HG03457 (cell line): ENCODE measurements around the gene WWC1.
"Not testable (repeated sequence)": the region's sequence is repeated elsewhere in the genome, so short reads cannot be mapped to it uniquely, and the experiment has no call there.

Experiments used
- ATAC-seq: cut with Tn5 transposase; IDR thresholded peaks from one replicate; pipeline ENCODE4 v1.9.1; 2021; ENCODE audit warnings: moderate number of reproducible peaks; ENCODE audit not compliant: unreplicated experiment

Gene WWC1

GRCh38 chr5:168285696-168286095 lies 5.7 kb upstream of the WWC1 start:
- ATAC-seq, result no peak

GRCh38 chr5:168286386-168286785 lies 5.1 kb upstream of the WWC1 start:
- no peak for ATAC-seq

- not testable (repeated sequence) for ATAC-seq
These were observed 4.6 kb upstream of the WWC1 start for GRCh38 chr5:168286863-168287262.

- no peak for ATAC-seq
These were observed 4.1 kb upstream of the WWC1 start for GRCh38 chr5:168287362-168287761.

- no peak for ATAC-seq
These were observed 2.8 kb upstream of the WWC1 start for GRCh38 chr5:168288349-168289245.

GRCh38 chr5:168290902-168291341 lies 523 bp upstream of the WWC1 start:
- ATAC-seq, result no peak

GRCh38 chr5:168291964-168292785 lies 730 bp downstream of the WWC1 start:
- no peak for ATAC-seq

- no peak for ATAC-seq
These were observed 1.6 kb downstream of the WWC1 start for GRCh38 chr5:168292786-168293696.

GRCh38 chr5:168295574-168296201 lies 4.2 kb downstream of the WWC1 start:
- no peak for ATAC-seq

GRCh38 chr5:168296682-168297081 lies 5.2 kb downstream of the WWC1 start:
- no peak for ATAC-seq

- no peak for ATAC-seq
These were observed 7.5 kb downstream of the WWC1 start for GRCh38 chr5:168298949-168299348.

- no peak for ATAC-seq
These were observed 7.9 kb downstream of the WWC1 start for GRCh38 chr5:168299372-168299771.

- no peak for ATAC-seq
These were observed 9.1 kb downstream of the WWC1 start for GRCh38 chr5:168300326-168301182.

- no peak for ATAC-seq
These were observed 10.3 kb downstream of the WWC1 start for GRCh38 chr5:168301593-168302390.

GRCh38 chr5:168302785-168303184 lies 11.3 kb downstream of the WWC1 start:
- ATAC-seq, result no peak

GRCh38 chr5:168303393-168304025 lies 12.1 kb downstream of the WWC1 start:
- ATAC-seq, result no peak

GRCh38 chr5:168304349-168304748 lies 12.9 kb downstream of the WWC1 start:
- no peak for ATAC-seq

GRCh38 chr5:168305281-168305680 lies 13.8 kb downstream of the WWC1 start:
- no peak for ATAC-seq
